Measurements from ENCODE around the gene ATP11A. TPM values are rescaled to one million over a fixed set of nuclear protein-coding genes. Genes with fewer than 3 reads are reported as not detected.
A peak's percentile ranks its signal among the peaks of the same experiment; 100 is the strongest.

Gene ATP11A
- total RNA-seq, 1 donor from 2014 or later = 70.9 TPM

DNA sequence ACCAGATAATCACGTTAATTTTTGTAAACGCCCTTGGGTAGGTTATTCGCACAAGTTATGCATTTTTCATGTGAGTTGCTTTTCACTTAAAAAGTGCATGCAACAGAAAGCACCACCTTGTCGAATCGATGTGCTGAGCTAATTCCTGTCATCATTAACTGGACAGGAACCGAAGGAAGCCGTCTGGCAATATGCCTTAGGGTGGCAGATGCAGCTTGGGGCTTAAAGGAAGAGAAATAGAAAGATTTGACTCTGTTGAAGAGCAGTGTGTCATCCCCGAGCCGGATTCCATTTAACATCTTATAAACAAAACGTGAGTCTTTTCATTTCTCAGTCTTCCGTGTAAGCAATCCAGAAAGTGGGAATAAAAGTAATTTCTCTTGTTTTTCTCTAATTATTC lies 70.0 kb downstream of the ATP11A start:
- no peaks in the 10 kb centered on the region for H3K9me3 Mint-ChIP-seq
- H3K36me3 Mint-ChIP-seq = peaks cover 8% of the 10 kb centered on the region
- no peak overlapping the region for H3K4me3 Mint-ChIP-seq
- no peak for DNase-seq (ENCODE audit: extremely low spot score, unreplicated experiment)
- no peaks in the 10 kb centered on the region for H3K27me3 Mint-ChIP-seq
- peak overlapping the region; percentile 21 for H3K27ac Mint-ChIP-seq
- H3K4me1 Mint-ChIP-seq (ENCODE audit: unreplicated experiment) = peaks cover 26% of the 10 kb centered on the region
- TF ChIP-seq, protein P1, sequence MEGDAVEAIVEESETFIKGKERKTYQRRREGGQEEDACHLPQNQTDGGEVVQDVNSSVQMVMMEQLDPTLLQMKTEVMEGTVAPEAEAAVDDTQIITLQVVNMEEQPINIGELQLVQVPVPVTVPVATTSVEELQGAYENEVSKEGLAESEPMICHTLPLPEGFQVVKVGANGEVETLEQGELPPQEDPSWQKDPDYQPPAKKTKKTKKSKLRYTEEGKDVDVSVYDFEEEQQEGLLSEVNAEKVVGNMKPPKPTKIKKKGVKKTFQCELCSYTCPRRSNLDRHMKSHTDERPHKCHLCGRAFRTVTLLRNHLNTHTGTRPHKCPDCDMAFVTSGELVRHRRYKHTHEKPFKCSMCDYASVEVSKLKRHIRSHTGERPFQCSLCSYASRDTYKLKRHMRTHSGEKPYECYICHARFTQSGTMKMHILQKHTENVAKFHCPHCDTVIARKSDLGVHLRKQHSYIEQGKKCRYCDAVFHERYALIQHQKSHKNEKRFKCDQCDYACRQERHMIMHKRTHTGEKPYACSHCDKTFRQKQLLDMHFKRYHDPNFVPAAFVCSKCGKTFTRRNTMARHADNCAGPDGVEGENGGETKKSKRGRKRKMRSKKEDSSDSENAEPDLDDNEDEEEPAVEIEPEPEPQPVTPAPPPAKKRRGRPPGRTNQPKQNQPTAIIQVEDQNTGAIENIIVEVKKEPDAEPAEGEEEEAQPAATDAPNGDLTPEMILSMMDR (conservative IDR thresholded peaks at IDR 0.05) = no peak

DNA sequence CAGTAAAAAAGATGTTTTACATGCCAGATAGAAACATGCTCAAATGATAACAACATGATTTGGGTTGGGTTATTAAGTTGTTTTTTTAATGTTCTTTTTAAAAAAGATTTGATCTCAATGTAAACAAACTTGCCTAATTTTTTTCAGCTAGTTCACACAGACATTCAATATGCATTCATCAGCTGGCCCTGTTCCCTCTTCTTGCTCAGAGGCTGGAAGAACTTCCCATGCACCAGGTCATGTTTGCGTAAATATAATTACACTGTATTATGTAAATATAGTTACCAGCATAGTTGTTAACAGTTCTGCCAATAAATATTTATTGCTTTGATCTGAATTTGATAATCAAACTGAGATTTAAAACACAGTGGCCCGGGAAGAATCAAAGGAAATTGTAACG lies 70.6 kb downstream of the ATP11A start:
- H3K27me3 Mint-ChIP-seq = no peaks in the 10 kb centered on the region
- peak overlapping the region; percentile 21 for H3K27ac Mint-ChIP-seq
- H3K36me3 Mint-ChIP-seq = peaks cover 8% of the 10 kb centered on the region
- no peak for DNase-seq (ENCODE audit: extremely low spot score, unreplicated experiment)
- TF ChIP-seq, protein P1 (conservative IDR thresholded peaks at IDR 0.05) = no peak
- H3K4me3 Mint-ChIP-seq = no peak overlapping the region
- no peaks in the 10 kb centered on the region for H3K9me3 Mint-ChIP-seq
- H3K4me1 Mint-ChIP-seq (ENCODE audit: unreplicated experiment) = peaks cover 26% of the 10 kb centered on the region

DNA sequence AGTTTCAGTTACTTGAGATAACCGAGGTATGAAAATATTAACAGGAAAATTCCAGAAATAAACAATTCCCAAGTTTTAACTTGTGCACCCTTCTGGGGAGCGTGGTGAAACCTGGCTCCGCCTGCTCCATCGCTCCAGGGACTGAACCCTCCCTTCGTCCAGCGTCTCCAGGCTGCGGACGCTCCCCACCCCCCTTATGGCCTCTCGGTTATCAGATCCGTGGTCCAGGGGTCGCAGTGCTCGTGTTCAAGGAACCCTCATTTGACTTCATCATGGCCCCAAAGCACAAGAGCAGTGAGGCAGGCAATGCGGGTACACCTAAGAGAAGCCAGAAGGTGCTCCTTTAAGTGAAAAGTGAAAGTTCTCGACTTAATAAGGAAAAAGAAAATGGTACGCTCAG lies 71.1 kb downstream of the ATP11A start:
- TF ChIP-seq, protein P1 (conservative IDR thresholded peaks at IDR 0.05) = no peak
- Mint-ChIP-seq H3K27ac (peak overlapping the region; percentile 37), H3K27me3 (no peaks in the 10 kb centered on the region), H3K4me1 (ENCODE audit: unreplicated experiment) (peaks cover 26% of the 10 kb centered on the region), H3K9me3 (no peaks in the 10 kb centered on the region), H3K36me3 (peaks cover 8% of the 10 kb centered on the region), H3K4me3 (no peak overlapping the region)
- no peak for DNase-seq (ENCODE audit: extremely low spot score, unreplicated experiment)

DNA sequence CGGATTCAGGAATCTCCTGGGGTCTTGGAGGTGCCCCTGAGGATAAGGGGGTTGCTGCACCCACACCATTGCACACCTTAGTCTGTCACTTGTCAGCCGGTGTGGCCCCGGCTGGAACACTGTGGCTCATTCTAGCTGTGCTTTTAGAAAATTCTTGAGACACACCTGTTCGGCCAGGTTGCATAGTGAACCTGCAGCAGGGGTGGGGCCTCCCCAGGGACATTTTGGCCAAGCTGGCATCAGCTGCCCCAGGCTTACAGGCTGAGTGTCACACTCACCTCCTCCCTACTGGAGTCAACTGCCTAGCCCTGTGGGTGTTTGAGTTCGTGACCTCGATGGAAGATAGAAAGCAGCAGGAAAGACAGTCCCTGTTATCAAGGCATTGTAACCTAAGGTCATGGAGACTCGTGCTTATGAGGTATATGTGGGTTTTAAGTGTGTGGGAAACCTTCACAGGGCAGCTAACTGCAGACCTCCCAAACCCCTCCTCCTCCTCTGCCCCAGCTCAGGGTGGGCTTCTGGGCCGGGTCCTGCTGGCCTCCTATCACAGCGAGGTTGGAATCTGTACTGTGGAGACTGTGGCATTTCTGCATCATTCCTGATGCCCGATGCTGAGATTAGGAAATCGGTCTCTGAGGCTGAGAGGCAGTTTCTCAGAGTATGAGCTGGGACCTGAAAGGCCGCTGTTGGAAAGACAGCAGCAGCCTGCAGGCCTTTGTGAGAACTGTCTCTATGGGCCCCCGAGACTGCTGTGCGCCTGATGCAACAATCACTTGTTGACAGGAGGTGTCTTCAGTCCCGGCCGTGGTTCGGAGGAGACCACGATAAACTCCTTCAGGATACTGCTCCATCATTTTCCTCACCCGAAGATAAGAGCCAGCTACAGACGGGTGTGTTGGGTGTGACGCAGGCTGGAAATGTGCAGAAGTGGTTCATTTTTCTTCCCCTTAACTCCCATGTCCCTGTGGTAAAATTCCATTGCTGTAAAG lies 72.2 kb downstream of the ATP11A start:
- H3K27me3 Mint-ChIP-seq = no peaks in the 10 kb centered on the region
- no peak for DNase-seq (ENCODE audit: extremely low spot score, unreplicated experiment)

DNA sequence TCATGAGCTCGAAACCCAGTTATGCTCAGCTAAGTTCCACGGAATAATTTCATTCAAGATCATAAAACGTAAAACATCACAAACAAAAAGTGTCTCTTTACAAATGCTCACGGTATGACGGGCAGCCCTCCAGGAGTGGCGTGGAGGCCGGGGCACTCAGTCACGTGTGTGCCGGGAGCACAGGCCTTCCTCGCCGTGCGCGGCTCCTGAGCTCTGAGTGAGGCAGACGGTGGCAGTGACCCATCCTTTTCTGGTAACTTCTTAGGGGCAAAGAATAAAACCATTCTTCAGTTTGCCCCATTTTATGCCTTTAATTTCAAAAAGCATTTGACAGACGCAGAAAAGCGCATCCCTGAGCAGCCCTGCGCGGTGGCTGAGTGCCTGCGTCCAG lies 72.8 kb downstream of the ATP11A start:
- Mint-ChIP-seq H3K9me3 (no peaks in the 10 kb centered on the region), H3K27me3 (no peaks in the 10 kb centered on the region), H3K36me3 (peaks cover under 1% of the 10 kb centered on the region), H3K4me1 (ENCODE audit: unreplicated experiment) (peaks cover 17% of the 10 kb centered on the region), H3K27ac (peak overlapping the region; percentile 24), H3K4me3 (no peak overlapping the region)
- TF ChIP-seq, protein P1 (conservative IDR thresholded peaks at IDR 0.05) = no peak
- DNase-seq (ENCODE audit: extremely low spot score, unreplicated experiment) = no peak

More for the DNA sequence above, 72.2 kb downstream of the ATP11A start:
- Mint-ChIP-seq H3K36me3 (peaks cover 7% of the 10 kb centered on the region), H3K4me3 (no peak overlapping the region), H3K4me1 (ENCODE audit: unreplicated experiment) (peaks cover 24% of the 10 kb centered on the region), H3K9me3 (no peaks in the 10 kb centered on the region), H3K27ac (peak overlapping the region; percentile 24)
- TF ChIP-seq, protein P1 (conservative IDR thresholded peaks at IDR 0.05) = peak; percentile 52
